Fibroblast of pulmonary artery (primary cell): Measurements from ENCODE around the gene WDR88.

Source experiments
- DNase-seq: peaks from one replicate; pipeline ENCODE4 v3.0.0-alpha.2; 2010; ENCODE audit warnings: low read depth
- H3K4me3 ChIP-seq: replicated peaks from 2 replicates; pipeline ENCODE4 v1.5.1; 2011; ENCODE audit warnings: low read depth, mild to moderate bottlenecking, control low read depth, low read length, moderate library complexity
- CTCF ChIP-seq: IDR thresholded peaks from 2 replicates; pipeline ENCODE4 v1.5.1; 2011; ENCODE audit warnings: mild to moderate bottlenecking, control low read depth, low read length, inconsistent platforms; ENCODE audit errors: missing control alignments

WDR88 gene

GRCh38 chr19:33094436-33095067, 37.4 kb upstream of the WDR88 start:
- no peak for DNase-seq
- TF ChIP-seq CTCF: no peak
- no peak overlapping the region for H3K4me3 ChIP-seq

- no peak for TF ChIP-seq CTCF
- DNase-seq: no peak
- H3K4me3 ChIP-seq: no peak overlapping the region
Measured at GRCh38 chr19:33096005-33096404, 35.9 kb upstream of the WDR88 start.

GRCh38 chr19:33098055-33098534, 33.8 kb upstream of the WDR88 start:
- DNase-seq: no peak
- TF ChIP-seq CTCF: no peak

GRCh38 chr19:33100894-33101644, 30.8 kb upstream of the WDR88 start:
- TF ChIP-seq CTCF: no peak
- DNase-seq: no peak
- H3K4me3 ChIP-seq: no peak overlapping the region

More at GRCh38 chr19:33098055-33098534, 33.8 kb upstream of the WDR88 start:
- no peak overlapping the region for H3K4me3 ChIP-seq

- DNase-seq: no peak
- no peak overlapping the region for H3K4me3 ChIP-seq
- no peak for TF ChIP-seq CTCF
Measured at GRCh38 chr19:33102893-33103292, 29.0 kb upstream of the WDR88 start.

- no peak for DNase-seq
- no peak for TF ChIP-seq CTCF
- H3K4me3 ChIP-seq: no peak overlapping the region
Measured at GRCh38 chr19:33108161-33108560, 23.8 kb upstream of the WDR88 start.
